Astrocyte of the hippocampus (primary cell): ENCODE data around the gene CCDC82.

ENCODE experiments used
- DNase-seq: peaks from one replicate; pipeline ENCODE4 v3.0.0; 2011; ENCODE audit warnings: low read depth, low spot score

Gene CCDC82

GRCh38 chr11:96361778-96362177, 27.9 kb downstream of the CCDC82 start:
- DNase-seq: no peak

GRCh38 chr11:96358321-96358720, 31.4 kb downstream of the CCDC82 start:
- DNase-seq: no peak

DNA sequence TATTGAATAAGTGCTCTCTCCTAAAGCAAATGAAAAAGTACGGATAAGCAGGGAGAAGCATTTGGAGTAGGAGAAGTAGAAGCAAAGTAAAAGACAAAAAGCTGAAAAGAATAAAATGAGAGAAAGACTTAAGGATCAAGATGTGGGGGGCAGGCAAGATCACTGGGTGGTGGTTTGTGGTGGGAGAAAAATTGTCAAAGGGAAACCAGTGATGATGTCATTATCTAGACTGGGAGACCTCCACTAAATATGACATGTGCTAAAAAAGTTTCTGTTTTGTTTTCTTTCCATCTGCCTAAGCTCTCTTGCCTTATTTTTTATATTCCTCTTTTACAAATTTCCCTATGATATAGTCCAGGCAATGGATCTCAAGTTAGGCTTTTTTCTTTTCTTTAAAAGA, 31.9 kb downstream of the CCDC82 start:
- DNase-seq: no peak

DNA sequence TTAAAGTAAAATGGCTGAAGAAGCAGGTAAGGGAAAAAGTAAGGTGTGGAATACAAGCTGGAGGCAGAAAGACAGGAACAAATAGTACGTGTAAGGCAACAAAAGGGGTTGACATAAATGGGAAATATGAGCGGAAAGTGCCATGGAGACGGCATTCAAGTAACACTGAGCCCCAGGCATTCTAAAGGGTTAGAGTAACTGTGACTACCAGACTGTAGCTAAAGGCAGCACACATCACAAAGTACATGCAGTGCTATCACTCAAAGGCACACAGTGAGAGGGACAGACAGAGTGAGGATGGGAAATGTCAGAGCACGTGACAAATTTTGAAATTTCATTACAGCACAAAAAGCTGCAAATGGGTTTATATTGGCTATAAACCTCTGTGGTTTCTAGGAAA, 32.9 kb downstream of the CCDC82 start:
- no peak for DNase-seq

DNA sequence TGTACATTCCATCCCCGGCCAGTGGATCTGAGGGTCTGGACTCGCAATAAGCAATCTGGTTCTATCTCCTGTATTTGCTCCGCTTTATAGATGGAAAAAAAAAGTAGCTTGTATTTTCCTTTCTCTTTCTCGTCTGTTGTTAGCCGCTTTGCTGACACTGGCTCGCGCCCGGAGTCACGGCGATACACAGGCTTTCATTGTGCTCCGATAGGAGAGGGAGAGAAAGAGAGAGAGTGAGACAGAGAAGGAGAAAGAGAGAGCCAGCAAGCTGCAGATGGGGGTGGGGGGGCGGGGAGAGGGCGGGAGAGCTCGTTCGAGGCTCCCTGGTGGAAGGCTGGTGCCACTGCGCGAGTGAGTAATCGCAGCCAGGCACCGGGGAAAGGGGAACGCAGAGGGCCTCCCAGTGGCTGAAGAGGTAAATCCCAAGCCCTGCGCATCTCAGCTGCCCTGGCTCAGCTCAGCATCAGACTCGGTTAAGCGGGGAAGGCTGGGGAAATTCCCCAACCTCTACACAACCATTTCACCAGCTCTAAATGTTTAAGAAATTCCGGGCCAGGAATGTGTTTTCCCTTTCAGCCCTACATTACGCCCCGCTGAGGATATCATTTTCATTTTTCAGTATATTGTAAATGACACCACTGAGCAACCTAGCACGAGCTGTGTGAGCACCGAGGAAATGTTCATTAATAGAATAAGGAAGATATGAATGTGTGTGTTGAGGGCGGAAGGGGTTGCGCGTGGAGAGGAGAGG, 46.6 kb downstream of the CCDC82 start, which contains the start of gene MAML2:
MAML2 (minus strand) TSS at position 235 of the 751 bp plus-strand sequence. CDS start 1,300 bp downstream, outside the sequence.
- peak; percentile 98 for DNase-seq

DNA sequence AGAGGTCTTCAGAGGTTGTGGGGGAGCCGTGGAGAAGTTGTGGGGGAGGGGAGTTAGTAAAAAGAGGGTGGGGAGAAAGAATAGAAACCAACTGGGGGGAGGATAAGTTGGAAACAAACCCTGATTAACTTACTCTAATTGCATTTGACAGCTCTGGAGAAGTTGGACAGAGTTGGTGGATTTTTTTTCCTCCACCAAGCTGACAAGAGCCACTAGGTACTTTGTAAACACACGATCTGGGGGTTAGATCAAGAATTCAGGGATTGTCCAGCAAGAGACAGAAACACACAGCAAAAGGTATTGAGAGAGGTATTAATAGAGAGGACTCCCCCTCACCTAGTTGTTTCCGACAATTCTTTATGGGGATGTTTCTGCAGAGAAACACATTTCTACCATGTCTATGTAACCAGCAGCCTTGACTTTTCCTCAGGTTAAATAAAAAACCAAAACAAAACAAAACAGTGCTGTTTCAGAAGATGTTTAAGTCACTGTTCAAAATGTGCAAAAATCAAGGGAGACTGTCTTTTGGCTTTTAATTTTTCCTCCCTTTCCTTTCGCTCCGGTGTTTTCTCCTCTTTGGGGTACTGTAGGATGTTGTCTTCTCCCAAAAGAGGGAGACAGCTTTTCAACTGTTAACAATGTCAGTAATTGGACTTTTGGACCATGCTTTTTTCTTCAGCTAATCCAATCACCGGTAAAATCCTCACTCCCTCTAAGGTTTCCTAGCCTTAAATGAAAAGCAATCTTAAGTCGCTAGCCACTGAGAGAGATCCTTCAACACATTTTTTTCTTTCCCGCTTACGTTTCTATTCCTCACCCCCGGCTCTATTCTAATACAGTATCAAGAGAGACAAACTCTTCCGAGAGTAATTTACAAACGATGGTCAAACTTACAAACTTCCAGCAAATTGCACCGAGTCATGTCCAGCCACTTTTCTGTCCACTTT, 47.4 kb downstream of the CCDC82 start:
- no peak for DNase-seq

- DNase-seq: peak; percentile 70
These were observed 48.3 kb downstream of the CCDC82 start for GRCh38 chr11:96341211-96342013.

- peak; percentile 21 for DNase-seq
These were observed 49.2 kb downstream of the CCDC82 start for GRCh38 chr11:96340555-96340885.

- peak; percentile 57 for DNase-seq
These were observed 49.8 kb downstream of the CCDC82 start for GRCh38 chr11:96339706-96340554.

DNA sequence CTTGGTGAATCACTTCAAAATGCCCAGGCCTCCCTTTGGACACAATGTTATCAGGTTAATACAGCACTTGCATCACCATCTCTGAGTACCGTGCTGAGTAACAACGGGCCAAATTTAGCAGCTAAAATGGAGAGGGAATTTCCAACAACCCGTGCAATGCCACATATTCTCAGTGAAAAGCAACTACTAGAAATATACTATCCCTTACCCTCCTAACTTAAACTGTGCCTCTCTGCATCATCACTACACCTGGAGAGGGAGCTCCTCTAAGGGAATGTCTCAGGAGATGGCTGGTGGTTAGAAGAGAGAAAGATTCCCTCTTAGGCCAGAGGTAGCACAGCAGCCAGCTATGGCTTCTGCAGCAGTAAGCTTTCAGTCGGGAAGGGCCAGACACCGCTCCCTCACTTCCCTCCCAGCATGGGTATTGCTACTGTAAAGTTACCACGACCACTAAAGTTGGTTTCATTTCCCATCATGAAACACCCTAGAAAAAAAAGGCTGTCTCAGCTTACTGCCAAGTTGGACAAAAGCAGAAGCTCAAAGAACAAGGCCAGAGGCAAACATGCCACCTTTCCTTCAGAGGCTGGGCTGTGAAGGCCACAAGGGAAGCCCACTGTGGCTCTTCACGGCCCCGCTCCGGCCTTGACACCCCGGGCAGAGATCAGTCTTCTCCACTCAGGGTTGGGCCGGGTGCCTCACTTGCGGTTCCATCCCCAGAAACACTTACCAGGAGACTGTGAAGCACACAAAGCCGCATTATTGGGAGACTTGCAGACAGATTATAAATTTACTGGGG, 50.6 kb downstream of the CCDC82 start:
- DNase-seq: peak; percentile 69

- peak; percentile 58 for DNase-seq
These were observed 51.9 kb downstream of the CCDC82 start for GRCh38 chr11:96337541-96338431.

- no peak for DNase-seq
These were observed 54.3 kb downstream of the CCDC82 start for GRCh38 chr11:96335388-96335787.

- DNase-seq: no peak
These were observed 55.5 kb downstream of the CCDC82 start for GRCh38 chr11:96334219-96334618.

GRCh38 chr11:96333191-96333719, 56.5 kb downstream of the CCDC82 start:
- peak; percentile 50 for DNase-seq

- no peak for DNase-seq
These were observed 57.5 kb downstream of the CCDC82 start for GRCh38 chr11:96332126-96332771.

GRCh38 chr11:96331699-96332116, 58.0 kb downstream of the CCDC82 start:
- DNase-seq: no peak

DNA sequence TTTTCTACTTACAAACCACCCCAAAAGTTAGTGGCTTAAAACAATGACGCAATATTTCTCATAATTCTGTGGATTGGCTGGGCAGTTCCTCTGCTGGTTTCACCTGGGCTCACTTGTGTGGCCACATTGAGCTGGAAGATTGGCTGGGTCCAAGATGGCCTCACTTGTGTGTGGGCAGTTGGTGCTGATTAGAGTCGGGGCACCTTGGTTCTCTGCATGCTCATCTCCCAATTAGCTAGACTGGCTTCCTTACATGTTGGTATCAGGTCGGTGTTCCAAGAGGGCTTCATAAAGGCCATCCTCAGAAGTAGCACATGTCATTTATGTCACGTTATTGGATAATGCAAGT, 59.2 kb downstream of the CCDC82 start:
- no peak for DNase-seq

DNA sequence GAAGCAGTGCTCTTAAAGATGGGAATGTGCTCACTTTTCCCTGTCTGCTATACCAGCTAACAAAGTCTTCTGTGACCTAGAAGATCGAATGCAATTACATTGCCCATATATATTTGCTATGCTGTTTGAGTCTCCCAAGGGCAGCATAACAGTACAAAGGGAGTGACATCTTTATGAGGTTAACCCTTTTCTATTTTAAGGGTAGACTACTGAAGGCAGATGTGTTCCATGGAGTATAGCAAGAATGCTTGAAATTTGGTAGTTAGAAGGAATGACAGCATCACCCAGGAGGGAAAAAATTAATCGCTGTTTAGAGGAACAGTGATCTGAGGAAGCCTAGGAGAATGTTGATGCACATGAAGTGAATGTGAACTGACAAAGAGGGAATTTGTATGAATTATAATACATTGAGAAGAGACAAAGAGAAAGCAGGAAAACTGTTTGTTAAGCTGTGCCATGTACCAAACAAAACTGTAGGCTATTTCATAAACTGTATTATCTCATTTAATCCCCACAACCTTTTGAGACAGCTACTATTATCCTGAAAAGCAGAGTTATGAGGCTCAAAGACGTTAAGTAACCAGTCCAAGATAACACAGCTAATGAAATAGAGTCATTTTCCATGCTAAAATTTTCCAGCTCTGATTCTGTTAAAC, 59.7 kb downstream of the CCDC82 start:
- no peak for DNase-seq
